Activated T-helper 9 cell treated with anti-CD3 and anti-CD28 coated beads, Interleukin-2, amount 50 U/mL, for 16 hours (primary cell): ENCODE measurements around the gene NPPB.

ENCODE experiments used
- DNase-seq: peaks from one replicate; pipeline ENCODE4 v3.0.0-alpha.2; 2020; ENCODE audit warnings: low read depth

The NPPB gene

GRCh38 chr1:11833497-11833896 is 25.2 kb downstream of the NPPB start:
- no peak for DNase-seq

- no peak for DNase-seq
Measured at GRCh38 chr1:11831945-11832725, 26.6 kb downstream of the NPPB start.

- DNase-seq: no peak
Measured at GRCh38 chr1:11828511-11828910, 30.2 kb downstream of the NPPB start.

- no peak for DNase-seq
Measured at GRCh38 chr1:11826946-11827345, 31.8 kb downstream of the NPPB start.

GRCh38 chr1:11825131-11825530 is 33.6 kb downstream of the NPPB start:
- no peak for DNase-seq

GRCh38 chr1:11823366-11824137 is 35.2 kb downstream of the NPPB start:
- DNase-seq: no peak

- no peak for DNase-seq
Measured at GRCh38 chr1:11822091-11822490, 36.7 kb downstream of the NPPB start.

GRCh38 chr1:11817192-11817591 is 41.6 kb downstream of the NPPB start:
- DNase-seq: no peak

- no peak for DNase-seq
Measured at GRCh38 chr1:11813021-11813420, 45.7 kb downstream of the NPPB start.
